ENCODE measurements around the gene KIAA0825.
"Not testable (repeated sequence)": the region's sequence is repeated elsewhere in the genome, so short reads cannot be mapped to it uniquely, and the experiment has no call there.

Gene KIAA0825

GRCh38 chr5:94223235-94223634 is 395.2 kb downstream of the KIAA0825 start:
- DNase-seq: no peak

- no peak for DNase-seq
Measured at GRCh38 chr5:94218374-94218773, 400.0 kb downstream of the KIAA0825 start.

GRCh38 chr5:94217745-94218144 is 400.7 kb downstream of the KIAA0825 start:
- no peak for DNase-seq

- no peak for DNase-seq
Measured at GRCh38 chr5:94217216-94217615, 401.2 kb downstream of the KIAA0825 start.

- no peak for DNase-seq
Measured at GRCh38 chr5:94212476-94212875, 405.9 kb downstream of the KIAA0825 start.

GRCh38 chr5:94209774-94210355 is 408.5 kb downstream of the KIAA0825 start:
- DNase-seq: no peak

- no peak for DNase-seq
Measured at GRCh38 chr5:94209272-94209671, 409.1 kb downstream of the KIAA0825 start.

GRCh38 chr5:94199566-94199965 is 418.8 kb downstream of the KIAA0825 start:
- DNase-seq: no peak

- DNase-seq: no peak
Measured at GRCh38 chr5:94197970-94198369, 420.4 kb downstream of the KIAA0825 start.

- DNase-seq: no peak
Measured at GRCh38 chr5:94196953-94197352, 421.5 kb downstream of the KIAA0825 start.

- no peak for DNase-seq
Measured at GRCh38 chr5:94192658-94193391, 425.6 kb downstream of the KIAA0825 start.

GRCh38 chr5:94191604-94192003 is 426.8 kb downstream of the KIAA0825 start:
- no peak for DNase-seq

GRCh38 chr5:94188725-94189124 is 429.7 kb downstream of the KIAA0825 start:
- no peak for DNase-seq

- no peak for DNase-seq
Measured at GRCh38 chr5:94184870-94185269, 433.5 kb downstream of the KIAA0825 start.

GRCh38 chr5:94181895-94182294 is 436.5 kb downstream of the KIAA0825 start:
- no peak for DNase-seq

GRCh38 chr5:94180761-94181160 is 437.6 kb downstream of the KIAA0825 start:
- no peak for DNase-seq

GRCh38 chr5:94175912-94176311 is 442.5 kb downstream of the KIAA0825 start:
- no peak for DNase-seq

- no peak for DNase-seq
Measured at GRCh38 chr5:94174748-94175411, 443.5 kb downstream of the KIAA0825 start.

- no peak for DNase-seq
Measured at GRCh38 chr5:94173100-94173499, 445.3 kb downstream of the KIAA0825 start.

- not testable (repeated sequence) for DNase-seq
Measured at GRCh38 chr5:94171070-94171469, 447.3 kb downstream of the KIAA0825 start.

- DNase-seq: not testable (repeated sequence)
Measured at GRCh38 chr5:94170158-94170557, 448.2 kb downstream of the KIAA0825 start.

- DNase-seq: no peak
Measured at GRCh38 chr5:94168151-94168550, 450.3 kb downstream of the KIAA0825 start.

GRCh38 chr5:94161801-94162200 is 456.6 kb downstream of the KIAA0825 start:
- no peak for DNase-seq

GRCh38 chr5:94159144-94159543 is 459.3 kb downstream of the KIAA0825 start:
- no peak for DNase-seq

Data from activated naive CD4-positive, alpha-beta T cell treated with Interleukin-2 at 50 U/mL for 16 hours (primary cell).